Measurements from ENCODE around the gene WWOX. TPM values are rescaled to one million over a fixed set of nuclear protein-coding genes. Genes with fewer than 3 reads are reported as not detected.
A peak's percentile ranks its signal among the peaks of the same experiment; 100 is the strongest.

The WWOX gene
- total RNA-seq, 1 donor from 2014 or later, result 43.2 TPM

DNA sequence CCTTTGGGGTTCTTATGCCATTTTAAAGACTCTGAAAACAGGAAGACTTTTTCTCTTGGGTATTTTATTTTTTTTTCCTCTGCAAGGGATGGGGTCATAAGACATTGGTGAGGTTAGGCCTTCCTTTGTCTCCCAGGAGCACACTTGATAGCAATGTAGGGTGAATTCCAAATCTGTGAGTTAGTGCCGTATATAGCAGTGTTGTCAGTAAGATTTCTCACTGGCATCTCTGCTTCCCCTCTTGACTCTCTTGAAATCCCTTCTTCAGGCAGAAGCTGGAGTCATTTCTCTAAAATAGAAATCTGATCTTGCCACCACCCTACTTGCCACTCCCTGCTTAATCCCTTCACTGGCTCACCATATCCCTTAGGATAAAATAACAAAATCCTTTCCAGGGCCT, 529.7 kb downstream of the WWOX start:
- Mint-ChIP-seq H3K9me3 (ENCODE audit: low read depth) (peaks cover 12% of the 10 kb centered on the region), H3K36me3 (ENCODE audit: insufficient read depth) (peaks cover 4% of the 10 kb centered on the region), H3K27ac (no peak overlapping the region), H3K4me1 (ENCODE audit: low read depth) (no peaks in the 10 kb centered on the region), H3K4me3 (ENCODE audit: low read depth) (no peak overlapping the region), H3K27me3 (no peaks in the 10 kb centered on the region)
- no peak for DNase-seq (ENCODE audit: low spot score, unreplicated experiment)
- TF ChIP-seq, protein P1, sequence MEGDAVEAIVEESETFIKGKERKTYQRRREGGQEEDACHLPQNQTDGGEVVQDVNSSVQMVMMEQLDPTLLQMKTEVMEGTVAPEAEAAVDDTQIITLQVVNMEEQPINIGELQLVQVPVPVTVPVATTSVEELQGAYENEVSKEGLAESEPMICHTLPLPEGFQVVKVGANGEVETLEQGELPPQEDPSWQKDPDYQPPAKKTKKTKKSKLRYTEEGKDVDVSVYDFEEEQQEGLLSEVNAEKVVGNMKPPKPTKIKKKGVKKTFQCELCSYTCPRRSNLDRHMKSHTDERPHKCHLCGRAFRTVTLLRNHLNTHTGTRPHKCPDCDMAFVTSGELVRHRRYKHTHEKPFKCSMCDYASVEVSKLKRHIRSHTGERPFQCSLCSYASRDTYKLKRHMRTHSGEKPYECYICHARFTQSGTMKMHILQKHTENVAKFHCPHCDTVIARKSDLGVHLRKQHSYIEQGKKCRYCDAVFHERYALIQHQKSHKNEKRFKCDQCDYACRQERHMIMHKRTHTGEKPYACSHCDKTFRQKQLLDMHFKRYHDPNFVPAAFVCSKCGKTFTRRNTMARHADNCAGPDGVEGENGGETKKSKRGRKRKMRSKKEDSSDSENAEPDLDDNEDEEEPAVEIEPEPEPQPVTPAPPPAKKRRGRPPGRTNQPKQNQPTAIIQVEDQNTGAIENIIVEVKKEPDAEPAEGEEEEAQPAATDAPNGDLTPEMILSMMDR (IDR thresholded peaks at IDR 0.05; ENCODE audit: unreplicated experiment), result no peak

GRCh38 chr16:78630102-78630501, 530.6 kb downstream of the WWOX start:
- H3K4me3 Mint-ChIP-seq (ENCODE audit: low read depth), result no peak overlapping the region
- TF ChIP-seq, protein P1 (IDR thresholded peaks at IDR 0.05; ENCODE audit: unreplicated experiment), result no peak
- DNase-seq (ENCODE audit: low spot score, unreplicated experiment), result no peak
- H3K27me3 Mint-ChIP-seq, result no peaks in the 10 kb centered on the region
- no peaks in the 10 kb centered on the region for H3K4me1 Mint-ChIP-seq (ENCODE audit: low read depth)
- no peak overlapping the region for H3K27ac Mint-ChIP-seq
- peaks cover 12% of the 10 kb centered on the region for H3K9me3 Mint-ChIP-seq (ENCODE audit: low read depth)
- peaks cover 4% of the 10 kb centered on the region for H3K36me3 Mint-ChIP-seq (ENCODE audit: insufficient read depth)

- DNase-seq (ENCODE audit: low spot score, unreplicated experiment), result no peak
- H3K4me1 Mint-ChIP-seq (ENCODE audit: low read depth), result peaks cover 4% of the 10 kb centered on the region
- peaks cover 6% of the 10 kb centered on the region for H3K36me3 Mint-ChIP-seq (ENCODE audit: insufficient read depth)
- peaks cover 12% of the 10 kb centered on the region for H3K9me3 Mint-ChIP-seq (ENCODE audit: low read depth)
- H3K27ac Mint-ChIP-seq, result no peak overlapping the region
- TF ChIP-seq, protein P1 (IDR thresholded peaks at IDR 0.05; ENCODE audit: unreplicated experiment), result no peak
- H3K27me3 Mint-ChIP-seq, result peaks cover 11% of the 10 kb centered on the region
- H3K4me3 Mint-ChIP-seq (ENCODE audit: low read depth), result no peak overlapping the region
Measured at GRCh38 chr16:78633551-78633950, 534.1 kb downstream of the WWOX start.

DNA sequence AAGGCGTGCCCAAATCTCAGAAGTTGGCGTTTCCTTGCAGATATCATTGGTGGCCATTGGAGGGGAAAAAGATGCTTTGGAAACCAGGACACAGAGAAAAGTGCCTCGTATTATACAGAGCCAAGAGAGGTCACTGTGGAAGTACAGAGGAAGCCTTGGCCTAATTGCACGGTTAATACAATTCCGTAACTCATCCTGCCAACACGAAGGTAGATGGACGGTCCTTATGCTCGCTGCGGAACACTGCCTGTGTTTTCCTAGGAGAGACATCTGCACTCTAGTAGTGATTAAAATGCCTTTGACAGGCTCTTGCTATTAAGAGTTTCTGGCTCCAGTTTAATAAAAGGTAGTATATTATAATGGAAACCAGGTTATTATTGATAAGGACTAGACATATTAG, 536.4 kb downstream of the WWOX start:
- H3K4me1 Mint-ChIP-seq (ENCODE audit: low read depth), result peaks cover 8% of the 10 kb centered on the region
- peaks cover 3% of the 10 kb centered on the region for H3K9me3 Mint-ChIP-seq (ENCODE audit: low read depth)
- H3K27me3 Mint-ChIP-seq, result peaks cover 27% of the 10 kb centered on the region
- TF ChIP-seq, protein P1 (IDR thresholded peaks at IDR 0.05; ENCODE audit: unreplicated experiment), result no peak
- H3K36me3 Mint-ChIP-seq (ENCODE audit: insufficient read depth), result peaks cover 1% of the 10 kb centered on the region
- H3K27ac Mint-ChIP-seq, result no peak overlapping the region
- H3K4me3 Mint-ChIP-seq (ENCODE audit: low read depth), result no peak overlapping the region
- no peak for DNase-seq (ENCODE audit: low spot score, unreplicated experiment)

- DNase-seq (ENCODE audit: low spot score, unreplicated experiment), result no peak
- no peak overlapping the region for H3K4me3 Mint-ChIP-seq (ENCODE audit: low read depth)
- H3K9me3 Mint-ChIP-seq (ENCODE audit: low read depth), result no peaks in the 10 kb centered on the region
- H3K4me1 Mint-ChIP-seq (ENCODE audit: low read depth), result peaks cover 26% of the 10 kb centered on the region
- H3K27ac Mint-ChIP-seq, result peak overlapping the region; percentile 4
- H3K36me3 Mint-ChIP-seq (ENCODE audit: insufficient read depth), result peaks cover 1% of the 10 kb centered on the region
- H3K27me3 Mint-ChIP-seq, result peaks cover 46% of the 10 kb centered on the region
- TF ChIP-seq, protein P1 (IDR thresholded peaks at IDR 0.05; ENCODE audit: unreplicated experiment), result no peak
Measured at GRCh38 chr16:78638371-78638770, 538.9 kb downstream of the WWOX start.
